ENCODE results near the gene HOXB7.

Gene HOXB7

DNA sequence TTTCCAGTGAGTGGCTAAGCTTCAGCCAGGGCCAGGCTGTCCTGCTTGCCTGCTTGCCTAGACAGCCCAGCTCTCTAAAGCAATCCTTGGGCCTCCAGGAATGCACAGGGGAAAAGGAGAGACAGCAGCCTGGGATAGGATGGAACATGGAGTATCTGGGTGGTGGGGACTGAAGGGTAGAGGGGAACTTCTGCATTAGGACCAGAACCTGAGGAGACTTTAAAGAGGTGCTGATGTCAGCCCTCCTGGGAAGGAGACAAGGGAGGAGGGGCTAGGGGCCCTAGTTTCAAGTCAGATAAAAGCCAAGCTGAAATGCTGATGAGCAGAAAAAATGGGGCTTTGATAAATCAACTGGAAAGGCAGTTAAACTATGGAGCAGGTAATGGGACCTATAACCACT is 1.8 kb downstream of the HOXB7 start:
- DNase-seq (ENCODE audit: low read depth) = no peak

DNA sequence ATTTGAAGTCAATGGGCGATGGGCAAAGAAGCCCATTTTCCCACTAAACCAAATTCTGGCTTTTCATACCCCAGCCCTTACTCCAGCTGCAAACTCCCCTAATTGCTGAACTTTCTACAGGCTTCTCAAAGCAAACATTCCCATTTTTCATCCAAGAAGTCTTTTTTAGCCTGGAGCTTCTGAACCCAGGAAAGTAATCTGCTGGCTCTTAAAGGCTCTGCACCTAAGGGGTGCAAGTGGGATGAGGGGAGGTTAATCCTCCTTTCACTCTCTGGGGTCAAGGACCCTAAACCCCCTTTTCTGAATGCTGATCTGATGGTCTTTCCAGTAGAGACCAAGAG is 2.4 kb downstream of the HOXB7 start:
- DNase-seq (ENCODE audit: low read depth) = no peak

DNA sequence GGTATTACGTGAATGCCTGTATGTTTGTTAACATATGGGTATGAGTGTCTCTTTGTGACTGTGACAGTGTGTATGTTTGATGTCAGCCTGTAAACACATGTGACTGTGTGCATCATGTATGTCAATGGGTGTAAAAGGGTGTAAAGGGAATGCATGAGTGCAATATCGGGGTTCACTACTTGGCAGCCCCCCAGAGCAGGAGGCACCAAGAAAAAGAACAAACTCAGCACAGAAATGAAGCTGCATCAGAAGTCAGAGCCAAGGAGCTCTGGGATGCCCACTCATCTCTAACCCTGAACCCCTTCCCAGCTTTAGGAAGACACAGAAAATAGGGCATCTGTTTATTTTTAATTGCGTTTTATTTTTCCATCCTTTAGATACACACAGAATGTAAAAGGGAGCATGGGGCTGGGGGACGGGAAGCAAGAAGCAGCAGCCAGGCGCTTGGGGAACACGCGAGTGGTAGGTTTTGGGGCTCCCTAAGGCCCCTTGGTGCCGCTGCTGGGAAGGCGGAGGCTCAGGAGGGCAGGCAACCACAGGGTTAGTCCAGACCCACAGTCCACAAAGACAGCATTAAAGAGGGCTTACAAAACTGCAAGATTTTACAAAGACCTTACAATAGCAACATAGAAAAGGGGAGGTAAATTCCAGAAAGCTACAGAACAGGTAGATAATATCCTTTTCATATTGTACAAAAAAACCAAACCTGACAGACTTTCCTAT is 3.8 kb downstream of the HOXB7 start:
- DNase-seq (ENCODE audit: low read depth) = no peak

DNA sequence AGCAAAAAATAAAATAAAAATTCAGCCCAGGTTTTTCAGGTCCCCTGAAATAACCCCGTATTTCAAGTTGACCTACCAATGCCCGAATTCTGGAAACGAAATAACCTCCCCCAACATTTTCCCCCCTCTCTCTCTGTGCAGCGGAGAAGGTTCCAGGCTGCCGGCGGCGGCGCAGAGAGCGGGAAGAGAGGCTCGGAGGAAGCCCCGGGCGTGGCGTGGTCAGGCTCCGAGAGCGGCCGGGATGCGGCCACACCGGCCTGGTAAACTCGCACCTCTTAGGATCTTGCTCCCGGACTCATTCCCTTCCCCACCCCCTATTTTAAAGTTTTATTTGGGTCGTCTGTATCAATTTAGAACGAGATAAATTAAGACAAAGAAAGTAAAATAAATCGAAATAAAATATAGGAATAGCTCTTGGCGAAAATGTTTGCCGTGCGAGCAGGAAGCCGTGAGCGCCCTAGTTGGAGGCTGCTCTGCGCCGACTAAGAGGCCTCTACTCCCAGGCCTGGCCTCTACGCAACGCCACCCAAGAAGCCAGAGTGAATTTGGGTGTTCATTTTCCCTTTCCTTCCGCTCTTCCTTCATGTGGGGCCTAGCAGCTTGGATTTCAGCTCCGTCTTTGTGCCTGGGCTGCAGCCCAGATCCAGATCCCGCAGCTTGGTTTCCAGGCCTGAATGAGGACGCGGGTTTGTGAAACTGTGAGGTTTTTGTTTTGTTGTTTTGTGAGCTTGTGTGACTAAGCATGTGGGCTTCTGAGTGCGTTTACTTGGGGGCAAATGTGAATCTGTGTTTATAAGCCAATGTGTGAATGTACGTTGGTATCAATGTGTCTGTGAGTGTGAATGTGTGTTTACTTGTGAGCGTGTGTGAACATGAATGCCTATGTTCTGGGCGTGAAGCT is 4.6 kb downstream of the HOXB7 start:
- DNase-seq (ENCODE audit: low read depth) = no peak

DNA sequence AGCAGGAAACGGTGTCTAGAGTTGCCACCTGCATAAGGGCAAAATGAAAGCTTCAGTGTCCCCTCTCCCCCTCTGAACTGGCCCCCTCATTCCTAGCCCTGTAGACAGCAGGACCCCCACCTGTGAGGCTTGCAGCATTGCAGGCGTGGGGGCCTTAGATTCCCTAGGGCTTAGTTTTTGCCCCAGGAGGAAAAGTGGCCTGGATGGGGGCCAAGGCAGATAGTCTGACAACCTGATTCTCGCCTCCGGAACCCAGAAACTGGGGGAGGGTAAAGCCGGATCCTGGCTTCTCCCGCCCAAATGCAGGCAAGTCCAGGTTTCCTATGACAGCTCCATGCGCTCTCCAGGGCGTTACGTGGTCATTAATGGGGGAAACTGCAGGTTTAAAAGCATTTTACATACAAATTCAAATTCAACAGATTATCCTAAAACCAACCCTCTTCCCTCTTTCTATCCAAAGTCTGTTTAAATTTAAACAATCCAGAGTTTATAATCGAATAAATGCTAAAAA is 5.4 kb downstream of the HOXB7 start:
- no peak for DNase-seq (ENCODE audit: low read depth)

DNA sequence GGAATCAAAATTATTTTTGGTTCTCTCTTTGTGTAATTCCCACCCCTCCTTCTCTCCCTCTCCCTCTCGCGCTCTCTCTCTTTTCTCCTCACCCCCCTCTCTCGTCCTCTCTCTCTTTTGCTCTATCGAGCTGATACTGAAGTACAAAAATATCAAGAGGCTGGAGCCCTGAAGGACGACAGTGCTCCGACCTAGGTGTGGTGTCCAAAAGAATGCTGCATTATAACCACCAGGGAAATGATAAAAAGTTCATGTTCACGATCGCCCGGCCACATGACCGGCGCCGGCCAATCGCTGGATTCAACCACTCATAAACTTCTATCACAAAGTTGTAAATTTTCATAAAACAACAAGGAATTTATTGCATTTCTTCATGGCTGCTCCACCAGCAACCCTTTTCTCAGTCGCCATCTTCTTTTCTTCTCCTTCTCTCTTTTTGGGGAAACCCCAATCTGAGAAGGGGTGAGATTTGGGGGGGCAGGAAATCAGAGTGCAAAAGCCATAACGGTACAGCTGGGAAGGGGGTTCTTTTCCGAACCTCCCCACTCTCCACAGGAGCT is 6.0 kb downstream of the HOXB7 start, which contains the start of gene HOXB6:
Gene HOXB6 (minus strand): TSS at position 217 of the 560 bp plus-strand sequence. CDS start 6,836 bp downstream, outside the sequence.
- DNase-seq (ENCODE audit: low read depth) = no peak

DNA sequence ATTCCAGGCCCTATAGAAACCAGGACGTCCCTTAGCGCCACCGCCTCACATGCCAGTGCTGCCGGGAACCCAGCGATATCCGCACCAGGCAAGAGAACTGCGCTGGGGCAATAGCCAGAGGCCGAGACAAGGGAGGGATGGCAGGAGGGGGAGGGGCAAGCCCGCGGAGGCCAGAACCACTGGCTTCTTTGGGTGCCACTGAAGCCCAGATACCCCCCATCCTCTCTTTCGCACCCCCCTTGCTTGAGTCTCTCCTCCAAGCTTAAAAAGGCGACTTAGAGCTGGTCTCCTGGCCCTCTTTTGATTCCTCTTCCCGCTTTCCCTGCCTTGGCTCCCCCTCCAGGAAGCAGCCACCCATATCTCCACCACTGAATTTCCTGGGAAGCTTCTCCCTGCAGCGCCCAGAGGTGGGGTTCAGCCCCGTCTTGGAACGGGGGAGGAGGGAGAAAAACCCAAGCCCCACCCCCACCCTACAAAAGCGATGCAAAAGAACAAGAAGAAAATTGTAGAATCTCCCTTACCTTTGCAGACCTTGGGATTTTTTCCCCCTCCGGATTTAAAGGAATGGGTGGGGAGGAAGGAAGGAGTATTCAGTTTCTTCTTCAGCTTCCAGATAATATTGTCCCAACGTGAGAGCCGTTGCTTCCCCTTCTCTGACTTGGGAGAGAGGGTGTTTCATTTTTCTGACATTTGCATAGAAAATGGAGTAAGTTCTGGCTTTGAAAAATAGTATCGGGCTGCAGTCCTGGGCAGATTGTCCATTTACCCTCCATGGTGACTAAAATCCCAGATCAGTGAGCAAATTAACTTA is 6.7 kb downstream of the HOXB7 start:
- DNase-seq (ENCODE audit: low read depth) = no peak

DNA sequence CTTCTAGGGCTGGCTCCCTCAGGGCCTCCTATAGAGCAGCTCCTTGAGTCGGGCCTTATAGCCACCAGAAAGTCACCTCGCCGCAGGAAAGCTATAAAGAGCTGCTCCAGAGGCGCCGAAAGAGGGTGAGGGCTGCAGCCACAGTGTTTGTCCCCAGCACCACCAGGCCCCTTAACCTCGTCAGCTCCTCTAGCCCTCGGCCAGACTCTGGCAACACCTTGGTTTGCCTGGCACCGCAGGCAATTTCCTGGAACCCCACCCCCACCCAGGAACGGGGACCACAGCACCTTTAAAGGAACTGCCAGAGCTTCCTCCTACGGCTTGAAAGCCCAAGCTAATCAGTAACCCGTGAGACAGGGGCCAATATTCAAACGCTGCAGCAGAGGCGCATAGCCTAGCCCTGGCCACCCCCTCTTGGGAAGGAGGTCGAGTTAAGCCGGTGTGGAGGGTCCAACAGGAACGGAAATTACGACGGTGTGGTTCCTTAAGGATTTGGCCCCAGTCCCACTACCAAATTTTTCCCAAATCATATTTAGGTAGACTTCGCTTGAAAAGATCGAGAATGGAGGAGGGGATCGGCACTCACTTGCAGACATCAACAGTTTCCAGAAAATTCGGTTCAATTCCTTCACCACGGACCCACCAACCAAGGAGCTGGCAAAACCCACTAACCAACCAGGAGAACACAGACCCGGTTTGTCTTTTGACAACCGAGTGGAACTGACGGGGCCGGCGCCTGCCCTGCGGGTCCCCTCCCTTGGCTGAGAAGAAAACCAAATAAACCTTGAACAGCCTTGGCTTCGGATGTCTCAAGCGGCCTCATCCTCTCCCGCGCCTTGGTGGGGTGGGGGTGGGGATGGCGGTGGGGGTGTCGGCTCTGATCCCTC is 9.0 kb downstream of the HOXB7 start:
- DNase-seq (ENCODE audit: low read depth) = no peak

DNA sequence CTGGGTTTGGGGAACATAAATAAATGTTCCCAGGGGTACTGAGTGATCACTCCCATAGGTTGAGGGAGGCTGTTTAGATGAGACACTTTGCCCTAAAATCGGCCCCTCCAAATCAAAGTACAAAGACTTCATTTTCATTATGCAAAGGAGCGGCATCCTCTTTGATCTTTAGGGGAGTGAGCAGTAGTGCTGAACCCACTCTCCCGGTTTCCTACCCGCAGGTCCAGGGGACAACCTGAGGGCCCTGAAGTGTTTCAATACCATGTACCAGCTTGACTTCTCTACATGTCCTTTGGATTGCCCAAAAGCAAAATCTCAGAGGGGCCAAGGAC is 9.6 kb downstream of the HOXB7 start:
- no peak for DNase-seq (ENCODE audit: low read depth)

DNA sequence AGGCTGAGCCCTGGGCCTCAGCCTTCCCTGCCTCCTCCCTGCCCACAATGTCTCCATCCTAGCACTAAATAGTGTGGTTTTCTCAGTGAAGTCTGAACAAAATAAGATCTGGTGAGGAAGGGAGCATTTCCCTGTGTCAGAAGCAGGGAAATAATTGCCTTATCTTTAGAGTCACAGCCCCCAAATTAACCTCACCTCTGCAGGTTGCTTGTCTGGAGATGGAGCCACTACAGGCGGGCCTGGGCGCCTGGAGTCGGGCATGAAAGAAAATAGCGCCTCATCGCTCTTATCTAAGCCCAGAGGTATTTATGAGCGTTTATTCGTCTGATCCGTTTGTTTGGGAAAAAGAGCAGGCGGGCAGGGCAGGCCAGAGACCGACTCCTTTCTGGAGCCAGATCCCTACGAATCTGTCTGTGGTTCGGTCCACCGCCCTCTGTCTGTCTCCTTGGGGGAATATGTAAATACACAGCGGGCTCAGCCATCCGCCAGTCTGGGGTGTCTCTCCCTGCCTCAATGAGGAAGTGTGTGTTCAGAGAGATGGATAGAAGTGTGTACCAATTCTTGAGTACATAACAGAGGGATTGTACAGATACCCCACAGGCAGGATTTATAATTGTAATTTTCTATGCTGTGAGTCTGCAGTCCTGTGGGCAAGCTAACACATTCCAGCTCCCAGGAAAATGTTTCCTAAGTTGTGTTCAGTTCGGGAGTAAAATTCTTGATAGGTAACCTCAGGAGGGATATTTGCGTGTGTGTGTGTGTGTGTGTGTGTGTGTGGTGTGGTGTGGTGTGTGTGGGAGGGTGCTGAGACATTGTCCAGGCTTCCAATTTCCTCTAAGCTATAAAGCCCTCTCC is 10.3 kb downstream of the HOXB7 start:
- DNase-seq (ENCODE audit: low read depth) = no peak

DNA sequence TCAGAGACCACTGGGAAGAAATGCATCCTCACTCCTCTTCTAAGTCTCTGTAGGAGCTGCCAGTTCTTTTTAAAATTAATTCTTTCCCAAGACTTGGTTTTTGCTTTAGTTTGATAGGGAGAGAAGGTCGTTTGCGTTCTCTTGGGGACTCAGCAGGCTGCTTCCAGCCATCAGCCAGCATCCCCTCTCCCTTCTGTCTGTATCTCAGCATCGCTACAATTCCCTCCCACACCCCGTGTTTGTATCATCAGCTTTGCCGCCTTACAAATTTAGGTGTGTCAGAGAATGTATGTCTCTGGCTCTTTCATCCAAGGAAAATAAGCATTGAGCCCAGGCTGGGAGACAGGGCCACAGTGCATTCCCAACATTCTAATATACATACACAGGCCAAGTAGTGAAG is 11.5 kb downstream of the HOXB7 start:
- DNase-seq (ENCODE audit: low read depth) = no peak

DNA sequence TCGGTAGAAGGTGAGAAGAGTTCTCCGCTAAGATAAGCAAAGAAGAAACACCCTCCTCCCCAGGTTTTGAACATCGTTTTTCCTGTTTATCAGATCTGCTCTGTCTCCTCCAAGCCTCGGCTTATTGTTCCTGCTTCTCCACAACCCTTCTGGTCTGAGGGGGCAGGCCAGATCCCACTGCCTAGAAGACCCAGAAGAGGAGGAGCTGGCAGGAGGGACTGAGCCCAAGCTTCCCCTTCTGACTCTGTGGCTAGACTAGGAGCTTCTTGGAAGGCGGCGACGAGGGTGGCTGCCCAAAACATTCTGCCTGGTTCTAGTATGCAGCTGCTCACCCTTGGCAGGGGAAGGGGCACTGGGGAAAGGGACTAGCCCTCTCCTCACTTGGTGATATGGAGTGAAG is 12.1 kb downstream of the HOXB7 start:
- no peak for DNase-seq (ENCODE audit: low read depth)

DNA sequence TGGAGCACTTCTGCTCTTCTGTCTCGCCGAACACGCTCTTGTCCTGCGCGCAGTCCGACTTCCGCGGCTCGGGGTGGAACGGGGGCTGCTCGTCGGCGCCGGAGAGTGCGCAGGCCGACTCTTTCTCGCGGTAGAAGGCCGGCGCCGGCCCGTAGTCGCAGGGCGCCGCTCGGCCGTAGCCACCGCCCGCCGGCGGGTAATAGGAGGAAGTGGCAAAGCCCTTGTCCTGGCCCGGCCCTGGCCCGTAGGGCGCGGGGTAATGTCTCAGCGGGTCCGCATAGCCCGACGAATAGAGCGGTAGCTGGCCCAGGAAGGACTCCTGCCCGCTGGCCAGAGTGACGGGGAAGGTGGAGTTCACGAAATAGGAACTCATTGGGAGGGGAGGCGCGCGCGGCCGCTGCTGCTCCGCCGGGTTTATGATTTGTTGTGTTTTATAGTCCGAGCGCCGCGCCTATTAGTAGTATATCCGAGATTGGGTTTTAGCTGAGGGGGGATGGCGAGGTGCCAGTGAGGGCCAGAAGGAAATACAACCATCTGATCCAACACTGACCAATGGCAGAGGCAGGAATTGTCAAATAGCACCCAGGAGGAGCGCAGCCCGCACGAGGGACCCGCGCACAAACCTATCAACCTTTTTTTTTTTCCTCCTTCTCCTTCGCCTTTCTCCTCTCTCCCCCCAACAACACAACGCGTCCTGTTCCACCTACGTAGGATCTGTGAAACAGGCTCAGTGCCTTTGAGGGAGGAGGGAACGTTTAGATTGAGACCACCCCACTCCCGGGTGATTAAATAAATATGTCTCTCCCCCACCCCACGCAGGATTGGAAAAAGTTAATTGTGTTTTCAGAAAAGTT is 12.8 kb downstream of the HOXB7 start:
- DNase-seq (ENCODE audit: low read depth) = no peak

DNA sequence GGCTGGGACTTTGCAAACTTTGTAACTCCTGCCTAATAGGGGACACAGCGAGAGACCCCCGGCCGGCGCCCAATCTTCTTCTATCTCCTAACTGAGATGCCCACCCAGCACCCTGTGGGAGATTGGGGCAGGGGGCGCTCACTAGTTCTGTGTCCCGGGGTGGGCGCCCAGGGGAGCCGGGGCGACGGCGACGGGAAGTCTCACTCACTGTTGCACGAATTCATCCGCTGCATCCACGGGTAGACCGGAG is 13.4 kb downstream of the HOXB7 start:
- DNase-seq (ENCODE audit: low read depth) = no peak

DNA sequence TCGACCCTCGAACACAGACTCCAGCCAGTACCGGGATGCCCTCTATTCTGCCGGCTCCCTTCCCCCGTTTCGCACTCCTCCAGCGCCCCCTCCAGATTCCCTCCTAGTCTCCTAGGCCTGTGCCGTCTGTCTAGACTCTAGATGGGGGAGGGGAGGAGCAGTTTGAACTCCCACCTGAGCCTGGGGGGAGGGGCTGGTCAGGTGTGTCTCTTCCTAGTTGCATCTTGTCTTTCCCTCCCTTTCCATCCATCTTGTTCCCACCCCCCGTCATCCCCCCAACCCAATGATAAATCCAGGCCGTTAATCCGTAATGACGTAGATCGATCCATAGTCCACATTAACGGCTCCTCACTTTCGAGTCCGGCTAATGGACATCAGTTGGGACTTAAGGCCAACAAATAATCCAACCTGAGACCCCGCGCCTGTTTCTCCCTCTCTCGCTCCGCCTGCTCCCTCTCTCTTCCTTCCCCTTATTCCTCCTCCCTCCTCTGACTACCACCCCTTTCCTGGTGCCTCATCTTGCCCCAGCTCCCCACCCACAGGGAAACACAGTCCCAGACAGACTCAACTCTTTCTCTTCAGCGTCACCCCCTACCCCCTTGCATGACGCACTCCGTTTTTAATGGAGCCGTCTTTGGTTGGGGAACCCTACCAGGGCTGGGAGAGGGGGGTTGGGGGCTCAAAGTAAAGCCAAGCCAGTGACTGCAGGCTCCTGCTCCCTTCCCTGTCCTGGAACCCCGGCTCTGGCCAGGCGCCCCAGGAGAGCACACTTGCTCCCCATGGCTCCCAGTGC is 13.9 kb downstream of the HOXB7 start:
- no peak for DNase-seq (ENCODE audit: low read depth)

DNA sequence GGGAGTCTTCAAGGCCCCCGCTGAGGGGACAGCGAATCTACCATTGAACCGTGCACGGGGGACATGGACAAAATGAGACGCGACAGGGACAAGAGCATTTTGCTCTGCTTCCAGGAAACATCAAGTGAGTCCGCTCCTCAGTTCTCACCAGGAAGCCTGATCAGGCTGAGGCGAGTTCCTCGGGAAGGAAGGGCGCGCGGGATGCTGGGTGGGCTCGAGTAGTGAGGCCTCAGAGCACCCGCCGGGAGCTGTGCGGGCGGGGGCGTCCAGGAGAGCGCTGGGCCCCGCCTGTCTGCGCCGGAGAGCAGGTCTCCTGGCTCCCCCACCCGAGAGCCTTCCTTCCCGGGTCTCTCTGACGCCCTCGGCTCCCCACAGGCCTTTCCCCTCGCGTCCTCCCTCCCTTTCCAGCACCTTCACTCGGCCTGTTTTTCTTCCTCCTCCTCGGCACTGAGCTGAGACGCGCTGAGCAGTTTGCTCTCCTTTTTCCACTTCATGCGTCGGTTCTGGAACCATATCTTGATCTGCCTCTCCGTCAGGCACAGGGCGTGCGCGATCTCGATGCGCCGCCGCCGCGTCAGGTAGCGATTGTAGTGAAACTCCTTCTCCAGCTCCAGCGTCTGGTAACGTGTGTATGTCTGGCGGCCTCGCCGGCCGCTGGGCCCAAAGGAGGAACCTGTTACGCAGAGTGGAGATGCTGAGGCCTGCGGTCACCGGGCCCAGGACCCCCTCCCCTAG is 14.7 kb downstream of the HOXB7 start:
- DNase-seq (ENCODE audit: low read depth) = no peak

DNA sequence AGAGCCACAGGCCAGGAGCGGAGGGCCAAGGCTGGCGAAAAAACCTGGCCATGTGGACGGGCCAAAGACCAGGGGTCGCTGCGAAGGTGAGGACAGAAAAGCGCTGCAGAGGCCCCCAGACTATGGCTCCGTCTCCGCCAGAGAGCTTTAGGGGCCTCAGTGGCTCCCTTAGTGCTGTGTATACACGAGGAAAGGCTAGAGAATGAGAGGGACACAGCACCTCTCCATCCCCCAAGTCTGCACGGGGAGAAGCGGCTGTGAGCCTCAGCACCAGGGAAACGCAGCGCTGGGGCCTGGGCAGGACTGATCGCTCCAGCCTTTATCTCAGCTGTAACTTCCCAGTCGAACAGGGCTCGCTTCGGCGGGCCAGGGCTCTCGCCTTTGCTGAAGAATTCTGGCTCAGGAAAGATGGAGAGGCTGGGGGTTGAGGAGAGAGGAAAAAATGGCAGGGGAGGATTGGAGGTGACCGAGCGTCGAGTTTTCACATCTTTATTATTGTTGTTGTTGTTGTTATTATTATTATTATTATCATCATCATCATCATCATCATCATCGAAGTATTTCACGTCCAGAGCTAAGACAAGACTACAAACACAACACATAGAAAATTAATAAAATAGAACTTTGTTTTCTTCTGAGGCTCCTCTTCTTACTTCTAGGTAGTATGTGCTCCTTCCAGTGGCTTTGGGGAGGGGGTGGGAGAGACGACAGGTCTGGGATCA is 15.4 kb downstream of the HOXB7 start:
- DNase-seq (ENCODE audit: low read depth) = no peak

Measured in T-helper 22 cell (primary cell).